Gastroesophageal sphincter (tissue), 3 donors: Measurements from ENCODE around the gene NHSL1.

Experiments
- CTCF ChIP-seq, 4 experiments: fragments of 200-600 bp in 2 of 4; fragments of 450-650 bp in 2 of 4; sonication (generic) in 1 of 4; IDR thresholded peaks; one replicate each; pipeline ENCODE4 v1.5.1; 2017 to 2019; ENCODE audit warnings: antibody characterized with exemption in 4 of 4, mild to moderate bottlenecking in 2 of 4, moderate library complexity in 2 of 4
- EP300 ChIP-seq: sonication (generic); formaldehyde crosslinking; IDR thresholded peaks from one replicate; pipeline ENCODE4 v1.6.1; 2017; ENCODE audit warnings: antibody characterized with exemption, mild to moderate bottlenecking
- POLR2AphosphoS5 ChIP-seq: sonication (generic); formaldehyde crosslinking; IDR thresholded peaks from one replicate; pipeline ENCODE4 v1.6.1; 2017; ENCODE audit warnings: antibody characterized with exemption

DNA sequence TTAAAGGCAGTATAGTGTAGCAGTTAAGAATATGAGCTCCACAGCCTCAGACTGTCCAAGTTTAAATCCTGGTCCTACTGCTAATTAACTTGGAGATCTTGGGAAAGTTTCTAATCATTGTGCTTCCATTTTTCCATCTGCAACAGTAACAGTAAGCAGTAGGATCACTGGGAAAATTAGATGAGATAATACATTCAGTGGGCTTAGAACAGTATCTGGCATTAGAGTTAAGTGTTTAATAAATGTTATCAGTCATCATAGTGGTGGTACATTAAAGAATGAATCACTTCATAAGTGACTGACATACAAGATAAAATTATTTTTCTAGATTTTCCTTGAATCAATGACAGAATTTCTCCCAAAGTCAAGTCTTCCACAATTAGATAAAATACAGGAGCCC lies 5.0 kb downstream of the NHSL1 start:
- TF ChIP-seq CTCF (IDR thresholded peaks at IDR 0.05) (no peak), EP300 (no peak), POLR2AphosphoS5 (no peak)
